Measurements from ENCODE around the gene FARS2.
"Not testable (repeated sequence)": the region's sequence is repeated elsewhere in the genome, so short reads cannot be mapped to it uniquely, and the experiment has no call there.

FARS2 gene

GRCh38 chr6:5778317-5778857, 517.1 kb downstream of the FARS2 start:
- DNase-seq, result no peak

DNA sequence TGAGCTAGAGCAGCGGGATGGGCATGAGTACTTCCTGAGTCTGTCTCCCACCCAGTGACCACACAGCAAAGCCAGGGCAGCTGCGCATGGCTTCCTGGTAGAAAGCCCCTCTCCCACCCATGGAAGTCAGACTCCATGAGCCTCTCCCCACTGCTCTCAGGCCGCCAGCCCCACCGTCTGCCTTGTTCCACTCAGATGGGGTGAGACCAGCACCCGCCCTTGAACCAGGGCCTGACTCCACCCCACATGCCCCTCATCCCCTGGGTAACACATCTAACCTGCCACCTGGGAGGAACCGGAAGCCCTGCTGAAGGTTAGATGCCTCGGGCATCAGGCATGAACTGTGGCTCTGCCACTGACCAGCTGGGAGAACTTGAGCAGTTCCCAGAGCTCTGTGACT, 517.6 kb downstream of the FARS2 start:
- no peak for DNase-seq

DNA sequence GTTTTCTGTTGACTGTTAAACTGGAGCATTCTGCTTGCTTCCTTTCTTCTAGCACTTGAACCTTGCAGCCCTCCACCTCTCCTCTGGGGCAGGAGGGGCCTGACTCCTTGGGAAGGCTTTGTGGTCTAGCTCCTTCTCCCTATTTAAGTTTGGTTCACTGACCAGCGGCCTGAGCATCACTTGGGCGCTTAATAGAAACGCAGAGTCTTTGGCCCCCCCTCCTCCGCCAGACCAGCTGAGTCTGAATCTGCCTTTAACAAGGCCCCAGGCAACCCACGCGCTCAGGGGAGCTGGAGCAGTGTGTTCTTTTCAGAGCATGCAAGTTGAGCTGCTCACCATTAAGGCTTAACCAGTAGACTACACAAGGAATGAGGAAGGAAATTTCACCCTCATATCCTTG, 519.7 kb downstream of the FARS2 start:
- DNase-seq, result no peak

GRCh38 chr6:5781966-5782556, 520.7 kb downstream of the FARS2 start:
- no peak for DNase-seq

GRCh38 chr6:5782783-5783547, 521.7 kb downstream of the FARS2 start:
- DNase-seq, result no peak

GRCh38 chr6:5783584-5784089, 522.3 kb downstream of the FARS2 start:
- no peak for DNase-seq

DNA sequence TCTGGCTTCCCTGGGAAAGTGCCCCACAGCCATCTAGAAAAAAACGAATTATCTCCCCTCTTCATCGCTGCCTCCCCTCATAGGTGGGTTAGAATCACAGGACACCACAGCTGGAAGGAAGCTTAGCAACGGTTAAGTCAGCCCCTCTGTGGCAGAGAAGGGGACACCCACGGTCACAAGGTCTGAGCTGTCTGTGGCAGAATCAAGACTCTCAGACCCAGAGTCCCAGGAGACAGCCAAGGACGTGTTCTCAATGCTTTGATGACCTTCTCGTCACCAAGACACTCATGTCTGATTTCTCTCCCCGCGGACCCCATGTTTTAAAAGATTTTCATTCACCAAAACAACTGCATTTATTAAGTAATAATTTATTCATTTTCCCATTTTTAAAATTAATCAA, 523.9 kb downstream of the FARS2 start:
- no peak for DNase-seq

DNA sequence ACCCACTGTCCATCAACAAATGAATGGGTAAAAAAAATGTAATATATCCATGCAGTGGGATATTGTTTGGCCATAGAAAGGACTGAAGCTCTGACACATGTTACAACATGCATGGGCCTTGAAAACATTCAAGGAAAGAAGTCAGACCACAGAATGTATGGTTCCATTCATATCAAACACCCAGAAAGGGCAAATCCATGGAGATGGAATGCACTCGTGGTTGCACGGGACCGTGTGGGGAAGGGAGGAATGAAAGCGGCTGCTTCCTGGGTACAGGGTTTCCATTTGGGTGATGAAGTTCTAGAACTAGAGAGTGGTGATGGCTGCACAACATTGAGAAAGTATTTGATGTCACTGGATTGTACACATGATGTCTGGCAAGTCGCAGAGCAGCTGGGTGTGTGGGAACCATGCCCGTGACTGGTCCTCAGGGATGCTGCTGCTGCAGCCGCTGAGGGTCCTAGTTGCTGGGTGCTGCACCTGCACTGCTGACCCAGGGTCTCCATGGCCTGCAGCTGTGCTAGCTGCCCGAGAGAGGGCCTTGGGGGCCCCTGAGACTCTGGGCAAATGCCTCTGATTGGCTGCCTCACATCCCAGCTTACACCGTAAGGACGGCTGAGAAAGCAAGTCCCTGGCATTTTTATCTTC, 525.1 kb downstream of the FARS2 start:
- peak; percentile 54 for DNase-seq

GRCh38 chr6:5786969-5787720, 525.8 kb downstream of the FARS2 start:
- DNase-seq, result no peak

- not testable (repeated sequence) for DNase-seq
Observed at GRCh38 chr6:5789426-5789825, 528.1 kb downstream of the FARS2 start.

- not testable (repeated sequence) for DNase-seq
Observed at GRCh38 chr6:5796555-5796954, 535.2 kb downstream of the FARS2 start.

GRCh38 chr6:5806406-5806805, 545.1 kb downstream of the FARS2 start:
- DNase-seq, result not testable (repeated sequence)

- no peak for DNase-seq
Observed at GRCh38 chr6:5809450-5809849, 548.1 kb downstream of the FARS2 start.

DNA sequence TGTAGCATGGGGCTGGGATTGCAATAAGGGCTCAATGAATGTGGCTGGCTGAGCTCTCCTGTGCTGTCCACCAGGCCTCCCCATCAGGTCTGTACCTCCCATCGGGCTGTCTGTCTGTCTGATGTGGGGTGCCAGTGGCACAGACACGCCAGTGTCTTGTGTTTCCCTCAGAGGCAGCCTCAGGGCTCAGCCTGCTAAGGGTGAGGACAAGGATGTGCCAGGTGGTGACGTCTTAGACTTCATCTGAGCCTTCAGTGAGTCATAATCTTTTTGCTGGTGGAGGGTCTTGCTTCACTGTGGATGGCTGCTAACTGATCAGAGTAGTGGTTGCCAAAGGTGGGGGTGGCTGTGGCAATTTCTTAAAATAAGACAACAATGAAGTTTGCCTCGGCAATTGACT, 550.7 kb downstream of the FARS2 start:
- no peak for DNase-seq

DNA sequence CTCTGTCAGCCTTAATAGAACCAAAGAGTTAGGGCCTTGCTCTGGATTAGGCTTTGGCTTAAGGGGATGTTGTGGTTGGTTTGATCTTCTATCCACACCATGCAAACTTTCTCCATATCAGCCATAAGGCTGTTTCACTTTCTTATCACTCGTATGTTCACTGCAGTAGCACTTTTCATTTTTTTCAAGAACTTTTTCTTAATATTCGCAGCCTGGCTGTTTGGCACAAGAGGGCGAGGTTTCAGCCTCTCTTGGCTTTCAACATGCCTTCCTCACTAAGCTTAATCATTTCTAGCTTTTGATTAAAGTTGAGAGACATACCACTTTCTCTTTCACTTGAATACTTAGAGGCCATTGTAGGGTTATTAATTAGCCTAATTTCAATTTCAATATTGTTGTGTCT, 552.3 kb downstream of the FARS2 start:
- DNase-seq, result no peak

DNA sequence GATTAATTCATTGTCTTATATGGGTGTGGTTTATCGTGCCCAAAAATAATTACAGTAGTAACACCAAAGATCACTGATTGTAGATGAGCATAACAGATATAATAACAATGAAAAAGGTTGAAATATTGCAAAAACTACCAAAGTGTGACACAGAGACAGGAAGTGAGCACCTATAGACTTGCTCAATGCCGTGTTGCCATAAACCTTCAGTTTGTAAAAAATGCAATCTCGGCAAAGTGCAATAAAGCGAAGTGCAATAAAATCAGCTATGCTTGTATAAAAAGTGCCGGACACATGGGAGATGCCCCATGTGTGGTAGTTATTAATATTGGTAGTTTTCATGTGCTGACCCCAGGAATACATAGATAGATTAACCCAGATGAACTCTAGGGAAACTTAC, 552.8 kb downstream of the FARS2 start:
- DNase-seq, result no peak

- DNase-seq, result no peak
Observed at GRCh38 chr6:5814901-5815300, 553.6 kb downstream of the FARS2 start.

GRCh38 chr6:5817869-5818268, 556.6 kb downstream of the FARS2 start:
- DNase-seq, result no peak

GRCh38 chr6:5818959-5819358, 557.6 kb downstream of the FARS2 start:
- no peak for DNase-seq
